ENCODE results near the gene HORMAD2.

The HORMAD2 gene

GRCh38 chr22:30150212-30150611, 69.9 kb downstream of the HORMAD2 start:
- no peak for DNase-seq
- H3K27ac ChIP-seq: no peak overlapping the region
- in situ Hi-C loops (cut with HindIII; ENCODE audit: low pct_ligation_motif_present, low sequenced_read_pairs): no loop called here
- no peak overlapping the region for H3K4me3 ChIP-seq (ENCODE audit: low read depth, low read length)
- TF ChIP-seq CTCF (IDR thresholded peaks at IDR 0.05; ENCODE audit: low read depth, low read length, missing control alignments): no peak
- H3K27me3 ChIP-seq (replicated peaks): no peaks in the 10 kb centered on the region
- no peaks in the 10 kb centered on the region for H3K36me3 ChIP-seq (replicated peaks)

- no peak for DNase-seq
- no peak for TF ChIP-seq CTCF (IDR thresholded peaks at IDR 0.05; ENCODE audit: low read depth, low read length, missing control alignments)
- no peak overlapping the region for H3K27ac ChIP-seq
- H3K27me3 ChIP-seq (replicated peaks): no peaks in the 10 kb centered on the region
- H3K4me3 ChIP-seq (ENCODE audit: low read depth, low read length): no peak overlapping the region
- H3K36me3 ChIP-seq (replicated peaks): no peaks in the 10 kb centered on the region
- in situ Hi-C loops (cut with HindIII; ENCODE audit: low pct_ligation_motif_present, low sequenced_read_pairs): no loop called here
Observed at GRCh38 chr22:30158277-30158676, 78.0 kb downstream of the HORMAD2 start.

GRCh38 chr22:30158744-30159500, 78.7 kb downstream of the HORMAD2 start:
- TF ChIP-seq CTCF (IDR thresholded peaks at IDR 0.05; ENCODE audit: low read depth, low read length, missing control alignments): no peak
- in situ Hi-C loops (cut with HindIII; ENCODE audit: low pct_ligation_motif_present, low sequenced_read_pairs): no loop called here
- H3K27ac ChIP-seq: peak overlapping the region; percentile 27
- no peaks in the 10 kb centered on the region for H3K27me3 ChIP-seq (replicated peaks)
- H3K36me3 ChIP-seq (replicated peaks): no peaks in the 10 kb centered on the region
- no peak overlapping the region for H3K4me3 ChIP-seq (ENCODE audit: low read depth, low read length)
- no peak for DNase-seq

GRCh38 chr22:30159561-30160353, 79.5 kb downstream of the HORMAD2 start:
- H3K4me3 ChIP-seq (ENCODE audit: low read depth, low read length): no peak overlapping the region
- peak overlapping the region; percentile 27 for H3K27ac ChIP-seq
- peak; percentile 75 for DNase-seq
- in situ Hi-C loops (cut with HindIII; ENCODE audit: low pct_ligation_motif_present, low sequenced_read_pairs): no loop called here
- H3K36me3 ChIP-seq (replicated peaks): no peaks in the 10 kb centered on the region
- no peaks in the 10 kb centered on the region for H3K27me3 ChIP-seq (replicated peaks)
- no peak for TF ChIP-seq CTCF (IDR thresholded peaks at IDR 0.05; ENCODE audit: low read depth, low read length, missing control alignments)

GRCh38 chr22:30161051-30161469, 80.8 kb downstream of the HORMAD2 start:
- no peaks in the 10 kb centered on the region for H3K36me3 ChIP-seq (replicated peaks)
- no peak overlapping the region for H3K4me3 ChIP-seq (ENCODE audit: low read depth, low read length)
- DNase-seq: no peak
- no peak overlapping the region for H3K27ac ChIP-seq
- TF ChIP-seq CTCF (IDR thresholded peaks at IDR 0.05; ENCODE audit: low read depth, low read length, missing control alignments): no peak
- no peaks in the 10 kb centered on the region for H3K27me3 ChIP-seq (replicated peaks)
- in situ Hi-C loops (cut with HindIII; ENCODE audit: low pct_ligation_motif_present, low sequenced_read_pairs): no loop called here

Data from brain microvascular endothelial cell (primary cell).